Activated CD8-positive, alpha-beta memory T cell treated with anti-CD3 and anti-CD28 coated beads, Interleukin-2, amount 10 ng/mL, durations not matched to agents 7 days and 5 days (primary cell): ENCODE data around the gene EMX1. TPM values are rescaled to one million over a fixed set of nuclear protein-coding genes. Genes with fewer than 3 reads are reported as not detected.
A peak's percentile ranks its signal among the peaks of the same experiment; 100 is the strongest.

ENCODE experiments used
- ATAC-seq: fragments of 150-1000 bp; cut with Tn5 transposase; one replicate; pipeline ENCODE4 v1.10.0; 2021; ENCODE audit warnings: moderate library complexity
- CTCF ChIA-PET: fragments of 350-600 bp; sonication (Branson Sonifier 250); formaldehyde crosslinking; loops from one replicate; lab custom pipeline; 2021; ENCODE audit warnings: antibody characterized with exemption; lab: Charles Lee
- DNase-seq: peaks from one replicate; pipeline ENCODE4 v3.0.0-alpha.2; 2020
- H3K27ac Mint-ChIP-seq: one replicate; pipeline ENCODE4 v1.8.0; 2021; ENCODE audit warnings: mild to moderate bottlenecking, mixed read lengths
- H3K27me3 Mint-ChIP-seq: one replicate; pipeline ENCODE4 v1.8.0; 2021; ENCODE audit warnings: mixed read lengths
- H3K36me3 Mint-ChIP-seq: one replicate; pipeline ENCODE4 v1.8.0; 2021; ENCODE audit warnings: mild to moderate bottlenecking, mixed read lengths
- H3K4me1 Mint-ChIP-seq: one replicate; pipeline ENCODE4 v1.8.0; 2021; ENCODE audit warnings: mixed read lengths
- H3K4me3 Mint-ChIP-seq: one replicate; pipeline ENCODE4 v1.8.0; 2021; ENCODE audit warnings: mild to moderate bottlenecking, moderate library complexity, mixed read lengths
- H3K9me3 Mint-ChIP-seq: one replicate; pipeline ENCODE4 v1.8.0; 2022; ENCODE audit warnings: low read depth, mixed read lengths
- total RNA-seq, 2 experiments: library from RNA; stranded (reverse); gene quantifications; one replicate each; pipeline ENCODE4 v1.2.3, GENCODE V29; 2021

The EMX1 gene
- total RNA-seq, 2 experiments from 2014 or later = not detected

DNA sequence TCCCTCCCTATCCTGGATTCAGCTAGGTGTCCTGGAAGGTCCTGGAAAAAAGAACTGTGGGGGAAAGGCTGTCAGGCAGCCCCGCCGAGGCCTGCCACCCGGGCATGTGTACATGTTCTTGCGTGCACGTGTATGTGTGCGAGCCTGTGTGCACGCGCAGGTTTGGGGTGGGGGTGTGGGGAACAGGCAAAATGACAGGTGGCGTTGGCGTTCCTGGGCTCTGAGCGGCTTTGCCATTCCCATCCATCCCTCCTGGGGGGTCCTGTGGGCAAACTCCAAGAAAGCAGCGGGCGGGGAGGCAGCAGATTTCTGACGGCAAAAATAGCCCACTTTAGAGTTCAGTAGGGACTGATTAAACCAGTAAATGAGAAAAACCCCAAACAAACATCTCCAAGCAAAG lies 35.6 kb downstream of the EMX1 start:
- peak overlapping the region; percentile 90 for H3K27ac Mint-ChIP-seq
- H3K4me3 Mint-ChIP-seq = no peak overlapping the region
- H3K27me3 Mint-ChIP-seq = no peaks in the 10 kb centered on the region
- H3K9me3 Mint-ChIP-seq = no peaks in the 10 kb centered on the region
- peaks cover 30% of the 10 kb centered on the region for H3K4me1 Mint-ChIP-seq
- ATAC-seq (no peak), DNase-seq (no peak)
- peaks cover 1% of the 10 kb centered on the region for H3K36me3 Mint-ChIP-seq
- CTCF ChIA-PET = interaction anchor here (1.0 to 5.0 kb wide), 6 partner anchors 20 to 225 kb away, joined by 3 to 50 read pairs (median 6); partner anchors contain the start of gene SPR

DNA sequence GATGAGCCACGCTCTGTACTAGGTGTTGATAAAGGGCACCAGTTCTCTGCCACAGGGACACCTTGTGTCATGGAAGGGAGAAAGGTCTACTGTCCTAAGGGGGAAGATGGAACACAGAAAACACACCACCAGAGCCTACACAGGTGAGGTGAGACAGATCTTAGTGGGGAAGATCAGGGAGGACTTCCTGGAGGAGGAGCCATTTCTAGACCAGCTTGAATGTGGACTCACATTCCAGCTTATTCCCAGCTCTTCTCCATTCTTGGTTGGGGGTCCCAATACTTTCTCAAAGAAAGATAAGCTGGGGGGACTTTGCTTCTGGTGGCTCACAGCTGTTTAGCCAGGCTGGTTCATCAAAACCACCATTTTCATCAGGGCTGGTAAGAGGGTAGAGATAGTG lies 36.2 kb downstream of the EMX1 start:
- Mint-ChIP-seq H3K4me3 (peak overlapping the region; percentile 86), H3K36me3 (peaks cover 1% of the 10 kb centered on the region), H3K9me3 (no peaks in the 10 kb centered on the region), H3K27me3 (no peaks in the 10 kb centered on the region), H3K27ac (peak overlapping the region; percentile 90), H3K4me1 (peaks cover 30% of the 10 kb centered on the region)
- DNase-seq (no peak), ATAC-seq (no peak)
- CTCF ChIA-PET = interaction anchor here (1.3 to 5.0 kb wide), 9 partner anchors 10 to 260 kb away, joined by 3 to 50 read pairs (median 6); partner anchors contain the start of genes SMYD5 and SPR

DNA sequence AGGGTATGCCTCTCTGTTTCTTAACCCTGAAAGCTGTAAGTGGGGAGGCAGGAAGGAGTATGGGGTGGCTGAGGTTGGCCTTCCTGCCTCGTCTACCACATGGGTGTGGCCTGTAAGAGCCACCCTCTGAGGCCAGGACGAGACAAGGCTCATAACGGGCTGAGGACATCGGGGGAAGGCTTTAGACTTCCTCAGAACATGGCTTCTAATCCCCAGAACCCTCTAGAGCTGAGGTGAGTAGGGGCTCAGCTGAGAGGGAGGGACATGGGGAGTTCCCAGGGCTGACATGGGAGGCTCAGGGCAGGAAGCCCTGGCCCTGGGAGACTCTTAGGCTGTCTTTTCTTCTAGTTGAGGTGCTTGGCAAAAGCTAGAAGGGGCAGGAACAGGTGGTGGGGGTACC lies 36.7 kb downstream of the EMX1 start:
- H3K27ac Mint-ChIP-seq = peak overlapping the region; percentile 90
- DNase-seq = peak; percentile 87
- peaks cover 28% of the 10 kb centered on the region for H3K4me1 Mint-ChIP-seq
- no peaks in the 10 kb centered on the region for H3K9me3 Mint-ChIP-seq
- ATAC-seq = peak; percentile 98
- peaks cover 1% of the 10 kb centered on the region for H3K36me3 Mint-ChIP-seq
- CTCF ChIA-PET = interaction anchor here (1.3 to 5.0 kb wide), 9 partner anchors 9 to 260 kb away, joined by 3 to 50 read pairs (median 6); partner anchors contain the start of genes SMYD5 and SPR
- no peaks in the 10 kb centered on the region for H3K27me3 Mint-ChIP-seq
- peak overlapping the region; percentile 86 for H3K4me3 Mint-ChIP-seq

DNA sequence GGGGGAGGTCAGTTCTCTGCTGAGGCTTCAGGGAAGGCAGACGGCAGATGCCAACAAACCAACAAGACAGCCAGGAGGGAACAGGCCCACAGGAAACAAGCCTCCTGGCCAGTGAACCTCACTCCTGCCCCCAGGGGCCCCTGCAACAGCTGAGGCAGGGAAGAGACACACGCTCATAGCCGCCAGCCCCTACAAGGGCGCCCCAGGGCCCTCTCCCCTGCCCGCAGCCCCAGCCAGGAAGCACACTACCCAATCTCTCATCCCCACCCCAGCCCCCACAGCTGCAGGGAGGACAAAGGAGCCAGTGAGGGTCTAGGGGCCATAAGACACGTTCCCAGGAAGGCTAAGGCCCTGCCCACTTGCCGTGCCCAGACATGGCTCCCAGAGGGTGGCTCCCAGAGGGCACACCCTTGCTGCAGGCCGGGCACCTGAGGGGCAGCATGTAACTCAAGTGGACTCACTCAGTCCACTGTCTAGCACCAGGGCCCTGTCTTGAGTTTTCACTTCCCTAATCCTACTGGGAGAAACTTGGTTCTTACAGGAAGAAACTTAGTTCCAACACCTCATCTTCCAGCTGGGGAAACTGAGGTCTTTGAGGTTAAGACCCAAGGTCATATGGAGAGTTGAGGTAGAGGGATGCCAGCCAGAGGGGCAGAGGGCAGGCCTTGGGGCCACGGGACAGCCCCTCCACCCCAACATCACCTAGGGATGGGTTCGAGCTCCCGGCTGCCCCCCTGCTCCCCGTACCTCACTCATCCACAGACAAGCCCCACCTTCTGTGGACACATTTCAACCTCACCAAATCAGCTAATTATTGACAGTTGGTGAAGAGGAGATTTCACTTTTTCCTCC lies 37.3 kb downstream of the EMX1 start:
- DNase-seq (no peak), ATAC-seq (peak; percentile 48)
- H3K4me1 Mint-ChIP-seq = peaks cover 27% of the 10 kb centered on the region
- H3K27ac Mint-ChIP-seq = peak overlapping the region; percentile 90
- H3K4me3 Mint-ChIP-seq = peak overlapping the region; percentile 86
- CTCF ChIA-PET = interaction anchor here (0.5 to 5.0 kb wide), 9 partner anchors 9 to 259 kb away, joined by 3 to 50 read pairs (median 6); partner anchors contain the start of genes SMYD5 and SPR
- no peaks in the 10 kb centered on the region for H3K27me3 Mint-ChIP-seq
- peaks cover 1% of the 10 kb centered on the region for H3K36me3 Mint-ChIP-seq
- no peaks in the 10 kb centered on the region for H3K9me3 Mint-ChIP-seq

DNA sequence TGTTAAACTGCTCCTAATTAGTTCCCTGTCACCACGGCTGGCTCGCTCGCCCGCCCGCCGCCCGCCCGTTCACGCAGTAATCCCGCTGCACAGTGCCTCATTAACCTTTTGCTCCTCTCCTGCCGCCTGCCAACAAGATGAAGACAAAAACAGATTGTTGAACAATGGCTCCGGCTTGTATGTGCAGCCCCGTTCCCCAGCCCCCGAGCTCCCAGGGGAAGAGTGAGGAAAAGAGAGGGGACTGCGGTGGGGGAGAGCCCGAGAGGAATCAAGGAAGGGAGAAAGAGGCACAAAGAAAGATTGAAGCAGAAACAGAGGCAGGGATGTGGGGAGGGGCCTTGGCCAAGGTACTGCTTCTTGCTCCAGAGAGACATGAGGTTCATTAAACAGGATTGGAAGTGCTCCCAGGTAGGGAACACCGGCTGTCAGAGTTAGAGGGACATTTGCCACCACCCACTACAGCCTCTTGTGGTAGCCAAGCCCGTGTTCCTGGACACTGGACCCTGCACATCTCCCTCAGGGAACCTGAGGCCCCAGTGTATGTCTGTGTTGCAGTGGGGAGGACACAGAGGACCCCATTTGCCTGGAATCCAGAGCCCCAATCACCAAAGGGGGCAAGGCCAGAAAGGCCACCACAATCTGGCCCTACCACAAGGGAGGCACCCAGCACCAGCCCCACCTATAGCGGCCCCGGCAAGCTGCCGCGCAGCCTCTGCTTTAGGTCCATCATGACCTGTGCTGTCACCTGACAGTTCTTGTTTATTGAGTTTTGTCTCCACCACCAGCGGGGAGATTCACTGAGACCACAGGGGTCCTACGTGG lies 38.1 kb downstream of the EMX1 start:
- H3K4me3 Mint-ChIP-seq = peak overlapping the region; percentile 86
- H3K36me3 Mint-ChIP-seq = peaks cover 1% of the 10 kb centered on the region
- peaks cover 27% of the 10 kb centered on the region for H3K4me1 Mint-ChIP-seq
- ATAC-seq (no peak), DNase-seq (no peak)
- CTCF ChIA-PET = interaction anchor here (1.5 to 5.0 kb wide), 6 partner anchors 8 to 258 kb away, joined by 3 to 50 read pairs (median 10); partner anchors contain the start of gene SMYD5
- peak overlapping the region; percentile 16 for H3K27ac Mint-ChIP-seq
- H3K9me3 Mint-ChIP-seq = no peaks in the 10 kb centered on the region
- no peaks in the 10 kb centered on the region for H3K27me3 Mint-ChIP-seq

DNA sequence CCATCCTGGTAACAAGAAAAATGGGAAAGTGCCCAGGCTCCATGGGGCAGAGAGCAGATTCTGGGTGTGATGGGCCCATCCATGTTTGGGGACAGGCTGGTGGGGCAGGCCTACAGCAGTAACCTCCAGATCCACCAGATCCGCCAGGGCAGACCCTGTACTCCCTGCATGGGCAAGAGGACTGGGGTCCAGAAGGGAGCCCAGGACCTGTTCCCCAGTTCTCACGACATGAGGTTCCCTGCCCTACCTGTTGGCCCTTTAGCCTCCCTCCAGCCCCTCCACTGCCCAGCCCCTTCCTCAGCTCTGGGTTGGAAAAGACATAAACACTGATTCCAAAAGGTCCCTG lies 38.7 kb downstream of the EMX1 start:
- CTCF ChIA-PET = no interaction called here
- no peak for ATAC-seq
- H3K27ac Mint-ChIP-seq = no peak overlapping the region
- H3K36me3 Mint-ChIP-seq = peaks cover 1% of the 10 kb centered on the region
- DNase-seq = no peak
- no peaks in the 10 kb centered on the region for H3K27me3 Mint-ChIP-seq
- H3K4me1 Mint-ChIP-seq = peaks cover 27% of the 10 kb centered on the region
- no peaks in the 10 kb centered on the region for H3K9me3 Mint-ChIP-seq
- H3K4me3 Mint-ChIP-seq = no peak overlapping the region

DNA sequence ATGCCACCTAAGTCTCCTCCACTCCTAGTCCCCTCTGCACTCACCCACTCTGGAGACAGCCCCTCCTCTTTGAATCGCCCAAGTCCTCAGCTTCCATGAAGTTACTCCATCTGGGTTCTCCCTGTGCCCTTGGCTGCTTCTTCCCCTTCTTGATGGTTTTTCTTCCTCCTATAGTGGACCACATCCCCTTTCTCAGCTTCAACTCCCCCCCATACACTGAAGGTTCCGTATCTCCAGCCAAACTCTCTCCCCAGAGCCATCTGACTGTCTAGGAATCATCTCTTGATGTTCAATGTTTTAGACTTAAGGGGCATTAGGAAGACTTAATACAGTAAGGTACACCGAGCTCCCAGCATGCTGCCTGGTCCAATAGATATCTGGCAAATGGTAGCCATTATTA lies 39.6 kb downstream of the EMX1 start:
- DNase-seq (no peak), ATAC-seq (no peak)
- CTCF ChIA-PET = interaction anchor here (1.8 to 2.2 kb wide), 2 partner anchors 17 to 220 kb away, joined by 7 to 9 read pairs; no protein-coding TSS in a partner anchor
- no peak overlapping the region for H3K27ac Mint-ChIP-seq
- no peaks in the 10 kb centered on the region for H3K9me3 Mint-ChIP-seq
- H3K36me3 Mint-ChIP-seq = peaks cover 1% of the 10 kb centered on the region
- no peak overlapping the region for H3K4me3 Mint-ChIP-seq
- H3K4me1 Mint-ChIP-seq = peaks cover 27% of the 10 kb centered on the region
- no peaks in the 10 kb centered on the region for H3K27me3 Mint-ChIP-seq

DNA sequence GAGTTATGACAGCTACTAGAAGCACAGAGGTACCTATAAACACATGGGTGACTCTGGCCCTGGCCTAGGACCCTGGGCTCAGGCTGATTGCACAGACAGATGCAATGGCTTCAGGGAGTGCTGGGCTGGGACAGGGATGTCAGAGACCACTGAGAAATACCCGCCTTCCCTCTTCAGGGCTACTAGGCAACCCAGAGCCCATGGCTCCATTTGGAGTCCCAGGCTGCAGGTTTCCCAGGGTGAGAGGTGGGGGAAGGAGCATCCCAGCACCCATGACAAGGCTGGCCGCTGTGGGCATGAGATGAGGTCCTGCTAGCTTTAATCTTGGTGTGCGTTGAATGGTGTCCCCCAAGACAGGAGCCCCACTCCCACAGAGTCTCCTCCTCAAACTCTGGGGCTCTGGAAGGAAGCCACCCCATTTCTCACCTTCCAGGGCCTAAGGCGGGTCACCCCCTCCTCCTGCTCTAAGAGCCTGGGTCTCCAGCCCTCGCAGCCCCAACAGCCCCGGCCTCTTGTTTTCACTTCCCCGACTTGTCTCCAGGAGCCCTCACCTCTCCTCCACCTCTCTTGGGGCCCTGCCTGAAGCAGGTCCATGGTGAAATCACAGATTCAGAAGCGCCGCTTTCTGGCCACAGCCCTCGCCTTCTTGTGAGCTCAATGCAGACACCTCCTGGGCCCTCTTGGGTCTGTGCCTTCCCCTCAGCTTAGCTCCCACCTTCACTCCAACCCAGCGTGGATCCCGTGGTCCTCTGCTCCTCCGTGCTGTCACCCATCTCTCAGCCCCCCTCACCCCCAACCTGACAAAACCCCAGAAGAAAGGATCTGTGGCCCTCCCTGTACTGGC lies 41.4 kb downstream of the EMX1 start:
- Mint-ChIP-seq H3K36me3 (peaks cover 1% of the 10 kb centered on the region), H3K27ac (no peak overlapping the region), H3K4me1 (peaks cover 17% of the 10 kb centered on the region), H3K4me3 (no peak overlapping the region), H3K9me3 (no peaks in the 10 kb centered on the region), H3K27me3 (no peaks in the 10 kb centered on the region)
- DNase-seq (no peak), ATAC-seq (no peak)
- CTCF ChIA-PET = interaction anchor here (2.2 kb wide), 1 partner anchor 219 kb away, joined by 9 read pairs; no protein-coding TSS in a partner anchor

DNA sequence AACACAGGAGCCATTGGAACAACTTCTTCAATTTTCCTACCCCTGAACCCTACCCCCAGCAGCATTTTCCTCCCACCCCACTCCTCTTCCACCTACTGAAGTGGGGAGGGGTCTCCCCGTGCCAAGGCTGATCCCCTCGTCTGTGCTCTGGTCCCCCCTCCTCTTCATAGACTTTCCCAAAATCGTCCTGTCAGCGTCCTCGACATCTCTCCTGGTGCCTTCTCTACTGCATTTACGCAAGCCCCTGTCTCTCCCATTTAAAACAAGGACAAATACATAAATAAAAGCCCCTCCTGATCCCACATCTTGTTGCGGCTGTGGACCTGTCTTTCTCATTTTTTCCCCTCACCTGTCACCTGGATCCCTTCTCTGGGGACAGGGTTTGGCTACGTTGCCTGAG lies 42.2 kb downstream of the EMX1 start:
- Mint-ChIP-seq H3K4me1 (peaks cover 9% of the 10 kb centered on the region), H3K36me3 (peaks cover 1% of the 10 kb centered on the region), H3K27me3 (no peaks in the 10 kb centered on the region), H3K4me3 (no peak overlapping the region), H3K27ac (no peak overlapping the region), H3K9me3 (no peaks in the 10 kb centered on the region)
- no peak for DNase-seq
- CTCF ChIA-PET = no interaction called here
- ATAC-seq = no peak

DNA sequence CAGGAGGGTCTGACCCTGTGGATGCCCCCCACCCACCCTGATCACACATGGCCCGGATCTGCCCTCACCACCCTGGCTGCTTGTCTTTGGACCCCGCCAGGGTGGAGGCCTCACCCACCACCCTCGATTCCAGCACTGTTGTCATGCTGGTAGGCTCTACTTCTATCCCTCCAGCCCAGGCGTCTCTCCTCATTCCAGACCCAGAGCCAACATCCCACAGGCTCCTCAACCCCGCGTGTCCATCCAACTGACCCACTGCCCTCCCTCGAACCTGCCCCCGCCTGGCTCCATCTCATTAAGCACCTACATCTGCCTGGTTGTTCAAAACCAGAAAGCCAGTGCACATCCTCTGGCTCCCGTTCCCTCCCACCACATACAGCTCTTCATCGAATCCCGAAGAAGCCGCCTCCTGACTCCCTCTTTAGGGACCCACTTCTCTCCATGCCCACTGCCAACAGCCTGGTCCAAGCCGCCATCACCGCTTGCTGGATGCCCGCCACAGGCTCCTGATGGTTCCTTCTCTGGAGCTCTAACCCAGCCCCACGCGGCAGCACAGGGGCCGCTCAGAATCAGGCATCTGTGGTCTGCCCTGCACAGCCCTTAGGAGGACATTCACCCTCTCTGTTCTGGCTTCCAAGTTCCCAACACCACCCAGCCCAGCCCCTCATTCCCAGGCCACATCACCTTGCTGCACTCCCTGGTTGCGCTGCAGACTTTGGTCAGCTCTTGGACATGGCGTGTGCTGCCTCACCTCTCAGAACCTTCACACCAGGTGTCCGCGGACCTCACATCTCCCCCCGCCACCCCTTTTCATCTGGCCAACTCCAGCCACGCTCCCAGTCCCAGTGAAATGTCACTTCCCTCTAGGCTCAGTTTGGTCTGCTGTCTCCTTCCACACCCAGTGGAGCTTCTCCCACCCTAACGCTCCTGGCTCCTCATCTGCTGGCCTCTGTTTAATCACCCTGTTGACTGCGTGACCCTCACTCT lies 43.0 kb downstream of the EMX1 start:
- no peak for ATAC-seq
- no peak overlapping the region for H3K27ac Mint-ChIP-seq
- no peaks in the 10 kb centered on the region for H3K9me3 Mint-ChIP-seq
- CTCF ChIA-PET = interaction anchor here (0.9 to 3.4 kb wide), 2 partner anchors 14 to 67 kb away, joined by 3 to 12 read pairs; no protein-coding TSS in a partner anchor
- no peak overlapping the region for H3K4me3 Mint-ChIP-seq
- peaks cover 2% of the 10 kb centered on the region for H3K4me1 Mint-ChIP-seq
- H3K27me3 Mint-ChIP-seq = no peaks in the 10 kb centered on the region
- H3K36me3 Mint-ChIP-seq = peaks cover 1% of the 10 kb centered on the region
- DNase-seq = no peak

DNA sequence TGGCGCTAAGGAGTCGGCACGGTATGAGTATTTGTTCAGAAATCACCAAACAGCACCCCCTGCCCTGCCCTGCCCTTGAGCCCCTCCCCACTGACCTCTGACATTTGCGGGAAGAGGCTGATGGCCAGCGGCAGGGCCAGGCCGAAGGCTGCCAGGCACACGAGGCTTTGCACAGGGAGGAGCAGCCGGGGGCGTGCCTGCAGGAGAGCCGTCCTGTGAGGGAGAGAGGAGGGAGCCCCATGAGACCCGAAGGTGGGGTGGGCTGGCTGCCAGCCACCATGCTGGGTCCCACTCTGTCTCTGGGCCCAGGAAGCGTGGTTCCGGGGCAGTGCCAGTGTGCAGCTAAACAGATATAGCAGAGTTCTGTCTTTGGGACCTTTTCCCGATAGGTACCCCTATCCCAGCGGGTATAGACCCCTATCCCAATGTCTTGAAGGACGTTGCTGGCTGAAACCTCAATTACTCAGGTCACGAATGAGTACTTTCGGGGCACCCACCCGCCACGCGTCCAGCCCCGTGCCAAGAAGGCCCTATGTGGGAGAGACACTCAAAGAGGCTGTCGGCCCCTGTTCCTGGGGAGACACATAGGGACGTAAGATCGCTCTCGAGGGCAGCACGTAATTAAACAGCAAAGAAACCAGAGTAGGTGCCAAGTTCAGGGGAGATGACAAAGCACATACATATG lies 43.9 kb downstream of the EMX1 start:
- CTCF ChIA-PET = interaction anchor here (1.4 to 3.4 kb wide), 2 partner anchors 13 to 68 kb away, joined by 4 to 12 read pairs; no protein-coding TSS in a partner anchor
- peaks cover 2% of the 10 kb centered on the region for H3K4me1 Mint-ChIP-seq
- H3K36me3 Mint-ChIP-seq = peaks cover 1% of the 10 kb centered on the region
- no peaks in the 10 kb centered on the region for H3K27me3 Mint-ChIP-seq
- DNase-seq (no peak), ATAC-seq (no peak)
- H3K27ac Mint-ChIP-seq = no peak overlapping the region
- no peak overlapping the region for H3K4me3 Mint-ChIP-seq
- H3K9me3 Mint-ChIP-seq = no peaks in the 10 kb centered on the region
